Colonic mucosa (tissue), 4 donors: ENCODE results near the gene BOK. TPM values are rescaled to one million over a fixed set of nuclear protein-coding genes. Genes with fewer than 3 reads are reported as not detected.

Source experiments
- DNase-seq: peaks from one replicate; pipeline ENCODE4 v3.0.0-alpha.2; 2020
- H3K27ac ChIP-seq: fragments of 200-600 bp; one replicate; pipeline ENCODE4 v1.8.0; 2021
- H3K27me3 ChIP-seq: fragments of 200-600 bp; one replicate; pipeline ENCODE4 v1.8.0; 2021
- H3K36me3 ChIP-seq: fragments of 200-600 bp; one replicate; pipeline ENCODE4 v1.8.0; 2021
- H3K4me1 ChIP-seq: fragments of 200-600 bp; one replicate; pipeline ENCODE4 v1.8.0; 2021; ENCODE audit warnings: mild to moderate bottlenecking
- H3K4me3 ChIP-seq: fragments of 200-600 bp; one replicate; pipeline ENCODE4 v1.8.0; 2021
- H3K9ac ChIP-seq, 2 donors: one replicate each; pipeline ENCODE4 v1.7.0; 2013; ENCODE audit warnings: control low read depth in 2 of 2, low read depth in 2 of 2, low read length in 2 of 2
- H3K9me3 ChIP-seq: fragments of 200-600 bp; one replicate; pipeline ENCODE4 v1.8.0; 2021
- intact Hi-C: fragments of 100-400 bp; cut with DNase I; formaldehyde crosslinking; loops from one replicate; pipeline ENCODE4 v1.14.1; 2022
- total RNA-seq, 2 donors: library from RNA; stranded (reverse); fragmentation: NEBNext Ultra II Directional in 1 of 2; extraction: Animal tissue kit (Norgen Biotek cat#: 25700) in 1 of 2; gene quantifications; one replicate each; pipeline ENCODE4 v1.2.1, GENCODE V29; 2021
- TF ChIP-seq, protein P1 (sequence below): fragments of 200-600 bp; IDR thresholded peaks from one replicate; pipeline ENCODE4 v1.8.0; 2022; ENCODE audit warnings: antibody characterized with exemption, mild to moderate bottlenecking
- donor health status: healthy.
- donor health status: DM: no; HTN: no; CAD: no.
- donor health status: DM: no; HTN: no; CAD: no.

Gene BOK
- total RNA-seq, 2 donors from 2014 or later = 8.3 to 14.1 TPM

DNA sequence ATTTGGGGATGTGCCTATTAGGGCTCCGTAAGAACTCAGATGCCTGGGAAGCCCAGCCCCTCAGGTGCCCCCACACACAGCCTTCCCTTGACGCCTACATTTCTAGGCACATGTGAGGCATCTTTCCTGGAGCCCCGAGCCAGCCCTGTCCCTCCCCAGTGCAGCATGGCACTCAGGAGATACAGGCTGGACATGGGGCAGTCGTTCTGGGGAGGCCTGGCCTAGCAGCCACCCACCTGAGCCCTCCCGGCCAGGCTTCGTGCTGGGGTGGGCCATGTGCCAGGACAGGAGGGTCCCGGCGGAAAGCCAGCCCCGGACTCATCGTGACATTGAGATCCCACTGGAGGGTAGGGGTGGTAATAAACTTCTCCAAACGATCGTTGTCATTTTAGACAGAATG lies 15.2 kb downstream of the BOK start:
- Histone ChIP-seq H3K27me3 (no peaks in the 10 kb centered on the region), H3K9ac (no peak overlapping the region), H3K36me3 (no peaks in the 10 kb centered on the region), H3K27ac (no peak overlapping the region), H3K4me1 (no peaks in the 10 kb centered on the region), H3K9me3 (no peaks in the 10 kb centered on the region), H3K4me3 (no peak overlapping the region)
- TF ChIP-seq, protein P1, sequence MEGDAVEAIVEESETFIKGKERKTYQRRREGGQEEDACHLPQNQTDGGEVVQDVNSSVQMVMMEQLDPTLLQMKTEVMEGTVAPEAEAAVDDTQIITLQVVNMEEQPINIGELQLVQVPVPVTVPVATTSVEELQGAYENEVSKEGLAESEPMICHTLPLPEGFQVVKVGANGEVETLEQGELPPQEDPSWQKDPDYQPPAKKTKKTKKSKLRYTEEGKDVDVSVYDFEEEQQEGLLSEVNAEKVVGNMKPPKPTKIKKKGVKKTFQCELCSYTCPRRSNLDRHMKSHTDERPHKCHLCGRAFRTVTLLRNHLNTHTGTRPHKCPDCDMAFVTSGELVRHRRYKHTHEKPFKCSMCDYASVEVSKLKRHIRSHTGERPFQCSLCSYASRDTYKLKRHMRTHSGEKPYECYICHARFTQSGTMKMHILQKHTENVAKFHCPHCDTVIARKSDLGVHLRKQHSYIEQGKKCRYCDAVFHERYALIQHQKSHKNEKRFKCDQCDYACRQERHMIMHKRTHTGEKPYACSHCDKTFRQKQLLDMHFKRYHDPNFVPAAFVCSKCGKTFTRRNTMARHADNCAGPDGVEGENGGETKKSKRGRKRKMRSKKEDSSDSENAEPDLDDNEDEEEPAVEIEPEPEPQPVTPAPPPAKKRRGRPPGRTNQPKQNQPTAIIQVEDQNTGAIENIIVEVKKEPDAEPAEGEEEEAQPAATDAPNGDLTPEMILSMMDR = no peak
- intact Hi-C loops = no loop called here
- DNase-seq = no peak

DNA sequence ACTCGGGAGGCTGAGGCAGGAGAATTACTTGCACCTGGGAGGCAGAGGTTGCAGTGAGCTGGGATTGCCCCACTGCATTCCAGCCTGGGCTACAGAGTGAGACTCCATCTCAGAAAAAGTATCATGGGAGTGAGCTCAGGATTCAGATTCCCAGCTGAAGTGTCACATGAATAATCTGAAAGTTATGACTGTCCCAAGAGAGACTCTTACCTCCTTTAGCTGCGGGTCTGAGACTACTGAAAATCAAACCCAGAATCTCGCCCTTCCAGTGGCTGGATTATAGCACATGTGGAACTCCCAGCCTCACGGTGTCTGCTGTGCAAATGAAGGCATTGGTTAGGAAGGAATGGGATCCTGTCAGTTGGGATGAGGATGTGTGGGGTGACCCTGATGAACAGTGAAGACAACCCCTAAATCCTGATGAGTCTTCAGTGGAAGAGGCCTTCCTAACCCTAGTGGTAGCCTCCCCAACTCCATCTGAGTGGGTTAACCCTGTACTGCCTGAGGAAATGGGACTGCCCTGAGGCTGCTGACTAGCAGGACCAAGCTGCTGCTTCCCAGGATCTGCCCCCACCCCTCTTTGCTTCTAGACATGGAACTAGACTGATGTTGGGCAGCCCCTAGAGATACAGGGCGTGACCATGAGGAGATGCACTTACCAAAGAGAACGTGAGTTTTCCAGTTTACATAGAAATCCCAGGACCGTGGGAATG lies 16.5 kb downstream of the BOK start:
- intact Hi-C loops = no loop called here
- no peaks in the 10 kb centered on the region for H3K27me3 ChIP-seq
- TF ChIP-seq, protein P1 = no peak
- DNase-seq = no peak
- no peak overlapping the region for H3K9ac ChIP-seq
- no peak overlapping the region for H3K4me3 ChIP-seq
- H3K27ac ChIP-seq = no peak overlapping the region
- no peaks in the 10 kb centered on the region for H3K9me3 ChIP-seq
- H3K4me1 ChIP-seq = no peaks in the 10 kb centered on the region
- H3K36me3 ChIP-seq = no peaks in the 10 kb centered on the region

DNA sequence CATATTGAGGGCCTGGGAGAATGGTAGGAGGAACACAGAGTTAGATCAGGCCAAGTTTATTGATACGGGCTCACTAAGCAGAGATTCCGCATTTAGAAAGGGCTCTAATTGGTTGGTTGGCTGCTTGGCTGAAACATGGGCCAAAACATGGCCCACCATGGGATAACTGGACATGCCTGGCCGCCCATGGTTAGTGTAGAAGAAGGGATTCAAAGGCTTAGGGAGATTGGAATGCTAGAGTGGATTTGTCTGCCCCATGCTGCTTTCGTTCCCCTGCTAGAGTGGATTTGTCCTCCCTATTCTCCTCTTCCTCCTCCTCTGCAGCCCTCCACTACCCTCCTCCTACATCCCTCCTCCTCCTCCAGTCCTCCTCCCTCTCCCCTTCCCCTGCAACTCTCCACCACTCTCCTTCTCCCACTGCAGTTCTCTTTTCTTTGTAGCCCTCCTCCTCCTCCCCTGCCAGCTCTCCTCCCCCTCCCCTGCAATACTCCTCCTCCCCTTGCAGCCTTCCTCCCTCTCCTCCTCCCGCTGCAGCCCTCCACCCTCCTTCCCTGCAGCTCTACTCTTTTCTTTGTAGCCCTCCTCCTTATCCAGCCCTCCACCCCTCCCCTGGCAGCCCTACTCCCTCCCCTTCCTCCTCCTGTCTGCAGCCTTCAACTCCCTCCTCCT lies 17.2 kb downstream of the BOK start:
- DNase-seq = no peak
- Histone ChIP-seq H3K27ac (no peak overlapping the region), H3K4me1 (no peaks in the 10 kb centered on the region), H3K9ac (no peak overlapping the region), H3K4me3 (no peak overlapping the region), H3K36me3 (no peaks in the 10 kb centered on the region), H3K27me3 (no peaks in the 10 kb centered on the region), H3K9me3 (no peaks in the 10 kb centered on the region)
- TF ChIP-seq, protein P1 = no peak
- intact Hi-C loops = no loop called here

DNA sequence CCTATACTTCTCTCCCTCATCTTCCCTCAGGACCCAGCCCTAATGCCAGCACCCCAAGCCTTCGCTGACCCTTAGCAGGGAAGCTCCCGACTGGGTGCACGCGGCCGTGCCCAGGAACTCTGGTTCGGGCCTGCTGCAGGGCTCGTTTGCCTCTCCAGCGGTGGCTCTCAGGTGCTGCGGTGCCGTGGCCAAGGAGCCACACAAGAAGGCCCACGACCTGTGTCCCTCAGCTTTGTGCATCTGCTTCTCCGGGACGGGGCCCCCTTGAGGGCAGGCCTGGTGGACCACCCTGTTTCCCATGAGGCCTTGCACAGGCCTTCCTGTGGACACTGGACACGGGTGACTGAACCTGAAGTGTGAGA lies 17.7 kb downstream of the BOK start:
- no peak overlapping the region for H3K27ac ChIP-seq
- intact Hi-C loops = no loop called here
- H3K36me3 ChIP-seq = no peaks in the 10 kb centered on the region
- H3K27me3 ChIP-seq = no peaks in the 10 kb centered on the region
- DNase-seq = no peak
- H3K9ac ChIP-seq = no peak overlapping the region
- TF ChIP-seq, protein P1 = no peak
- no peak overlapping the region for H3K4me3 ChIP-seq
- no peaks in the 10 kb centered on the region for H3K4me1 ChIP-seq
- H3K9me3 ChIP-seq = no peaks in the 10 kb centered on the region

DNA sequence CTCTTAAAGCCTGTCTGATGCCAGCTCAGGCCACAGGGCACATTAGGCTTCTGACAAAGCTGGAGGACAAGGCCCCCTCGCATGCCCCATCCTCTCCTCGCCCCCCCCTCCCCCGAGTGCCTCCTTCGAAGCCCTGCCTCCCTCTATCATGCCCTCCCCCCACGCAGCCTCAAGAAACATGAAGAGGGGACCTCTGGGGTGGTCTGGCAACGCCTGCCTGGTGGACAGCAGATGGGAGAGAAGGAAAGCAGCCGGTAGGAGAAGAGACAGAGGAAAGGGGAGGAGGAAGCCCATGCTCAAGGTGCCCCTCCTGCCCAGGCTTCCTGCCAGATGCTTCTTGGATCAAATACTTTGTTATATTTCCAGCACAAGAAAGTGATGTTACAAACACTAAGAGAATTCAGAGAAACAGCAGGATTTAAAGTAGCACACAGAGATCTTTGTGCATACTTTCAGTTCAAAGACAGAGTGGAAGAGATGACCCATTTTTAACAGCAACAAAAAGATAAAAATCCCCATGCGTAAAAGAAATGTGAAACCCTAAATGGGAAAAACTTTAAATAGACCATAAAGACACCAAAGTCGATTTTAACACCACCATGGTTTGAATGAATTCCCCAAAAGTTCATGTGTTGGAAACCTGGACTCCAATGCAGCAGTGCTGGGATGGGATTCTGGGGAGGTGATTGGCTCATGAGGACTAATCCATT lies 19.0 kb downstream of the BOK start:
- TF ChIP-seq, protein P1 = no peak
- DNase-seq = no peak
- no peaks in the 10 kb centered on the region for H3K4me1 ChIP-seq
- H3K36me3 ChIP-seq = no peaks in the 10 kb centered on the region
- no peaks in the 10 kb centered on the region for H3K27me3 ChIP-seq
- no peaks in the 10 kb centered on the region for H3K9me3 ChIP-seq
- H3K9ac ChIP-seq = no peak overlapping the region
- no peak overlapping the region for H3K27ac ChIP-seq
- no peak overlapping the region for H3K4me3 ChIP-seq
- intact Hi-C loops = loop anchor here (2.0 kb wide), 1 partner anchor 61 kb away; no protein-coding TSS in a partner anchor
